Measurements from ENCODE around the gene PKN1.
A peak's percentile ranks its signal among the peaks of the same experiment; 100 is the strongest.
"Not testable (repeated sequence)": the region's sequence is repeated elsewhere in the genome, so short reads cannot be mapped to it uniquely, and the experiment has no call there.

Gene PKN1

DNA sequence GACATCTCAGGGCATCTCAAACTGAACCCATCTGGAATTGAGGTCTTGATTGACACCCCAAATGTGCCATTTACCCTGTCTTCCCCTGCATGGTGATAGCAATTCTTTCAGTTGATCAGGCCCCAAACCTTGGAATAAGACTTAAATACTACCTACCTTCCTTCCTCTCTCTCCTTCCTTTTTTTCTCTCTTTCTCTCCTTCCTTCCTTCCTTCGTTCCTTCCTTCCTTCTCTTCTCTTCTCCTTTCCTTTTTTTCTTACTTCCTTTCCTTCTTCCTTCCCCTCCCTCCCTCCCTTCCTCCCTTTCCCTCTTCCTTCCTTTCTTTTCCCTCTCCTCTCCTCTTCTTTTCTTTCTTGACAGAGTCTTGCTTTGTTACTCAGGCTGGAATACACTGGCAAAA, 70.2 kb downstream of the PKN1 start:
- no peak overlapping the region for H3K4me3 ChIP-seq
- TF ChIP-seq, protein P1, sequence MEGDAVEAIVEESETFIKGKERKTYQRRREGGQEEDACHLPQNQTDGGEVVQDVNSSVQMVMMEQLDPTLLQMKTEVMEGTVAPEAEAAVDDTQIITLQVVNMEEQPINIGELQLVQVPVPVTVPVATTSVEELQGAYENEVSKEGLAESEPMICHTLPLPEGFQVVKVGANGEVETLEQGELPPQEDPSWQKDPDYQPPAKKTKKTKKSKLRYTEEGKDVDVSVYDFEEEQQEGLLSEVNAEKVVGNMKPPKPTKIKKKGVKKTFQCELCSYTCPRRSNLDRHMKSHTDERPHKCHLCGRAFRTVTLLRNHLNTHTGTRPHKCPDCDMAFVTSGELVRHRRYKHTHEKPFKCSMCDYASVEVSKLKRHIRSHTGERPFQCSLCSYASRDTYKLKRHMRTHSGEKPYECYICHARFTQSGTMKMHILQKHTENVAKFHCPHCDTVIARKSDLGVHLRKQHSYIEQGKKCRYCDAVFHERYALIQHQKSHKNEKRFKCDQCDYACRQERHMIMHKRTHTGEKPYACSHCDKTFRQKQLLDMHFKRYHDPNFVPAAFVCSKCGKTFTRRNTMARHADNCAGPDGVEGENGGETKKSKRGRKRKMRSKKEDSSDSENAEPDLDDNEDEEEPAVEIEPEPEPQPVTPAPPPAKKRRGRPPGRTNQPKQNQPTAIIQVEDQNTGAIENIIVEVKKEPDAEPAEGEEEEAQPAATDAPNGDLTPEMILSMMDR (IDR thresholded peaks at IDR 0.05): no peak
- no peaks in the 10 kb centered on the region for H3K27me3 ChIP-seq
- no peak for DNase-seq
- no peaks in the 10 kb centered on the region for H3K36me3 ChIP-seq
- H3K27ac ChIP-seq: no peak overlapping the region
- H3K9me3 ChIP-seq: no peaks in the 10 kb centered on the region
- no peaks in the 10 kb centered on the region for H3K4me1 ChIP-seq
- intact Hi-C loops (cut with DNase I; ENCODE audit: low total_unique reads): no loop called here

DNA sequence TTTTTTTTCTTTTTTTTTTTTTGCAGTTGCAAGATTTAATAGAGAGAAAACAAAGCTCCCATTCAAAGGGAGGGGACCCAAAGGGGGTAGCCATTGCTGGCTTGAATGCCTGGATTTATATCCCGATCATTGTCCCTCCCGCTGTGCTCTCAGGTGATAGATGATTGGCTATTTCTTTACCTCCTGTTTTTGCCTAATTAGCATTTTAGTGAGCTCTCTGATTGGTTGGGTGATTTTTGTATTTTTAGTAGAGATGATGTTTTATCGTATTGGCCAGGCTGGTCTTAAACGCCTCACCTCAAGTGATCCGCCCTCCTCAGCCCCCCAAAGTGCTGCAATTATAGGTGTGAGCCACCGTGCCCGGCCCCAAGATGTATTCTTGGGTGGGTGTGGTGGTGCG, 71.5 kb downstream of the PKN1 start:
- intact Hi-C loops (cut with DNase I; ENCODE audit: low total_unique reads); DNase-seq: not testable (repeated sequence)

DNA sequence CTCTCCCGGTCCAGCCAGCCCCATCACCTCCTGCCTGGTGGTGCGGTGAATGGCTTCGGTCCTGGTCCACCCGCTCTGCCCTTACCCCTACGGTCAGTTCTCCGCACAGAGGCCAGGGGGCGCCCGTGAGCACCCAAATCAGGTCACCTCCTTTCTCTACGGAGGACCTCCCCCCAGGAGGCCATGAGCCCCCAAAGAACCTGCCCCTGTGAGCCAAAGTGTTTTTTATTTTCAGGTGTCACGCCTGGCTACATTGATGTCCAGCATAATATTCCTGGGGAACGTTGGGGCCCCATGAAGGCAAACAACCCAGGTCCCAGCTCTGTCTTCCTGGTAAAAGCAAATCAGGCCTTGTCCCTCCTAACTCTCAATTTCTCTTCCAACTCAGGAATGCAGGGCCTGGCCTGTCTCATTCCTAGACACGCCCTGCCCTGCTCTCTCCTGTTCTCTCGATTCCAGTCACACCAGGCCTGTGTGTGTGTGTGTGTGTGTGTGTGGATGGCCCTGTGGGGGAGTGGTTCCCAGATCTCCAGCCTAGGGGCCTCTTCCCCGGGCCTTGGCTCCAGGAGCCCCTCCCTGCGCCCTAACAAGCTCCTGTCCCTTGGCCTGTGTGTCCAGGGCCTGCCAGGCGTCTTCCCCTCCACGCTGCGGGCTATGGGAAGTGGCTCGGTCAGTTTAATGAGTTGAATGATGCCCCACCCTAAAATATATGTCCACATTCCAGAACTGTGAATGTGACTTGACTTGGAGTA, 72.6 kb downstream of the PKN1 start:
- H3K4me3 ChIP-seq: no peak overlapping the region
- DNase-seq: no peak
- peaks cover 0 to under 1% (median 0%) of the 10 kb centered on the region in 4 donors for H3K4me1 ChIP-seq
- no peaks in the 10 kb centered on the region for H3K36me3 ChIP-seq
- no peaks in the 10 kb centered on the region for H3K27me3 ChIP-seq
- intact Hi-C loops (cut with DNase I; ENCODE audit: low total_unique reads): no loop called here
- H3K27ac ChIP-seq: no peak overlapping the region
- TF ChIP-seq, protein P1 (IDR thresholded peaks at IDR 0.05): peak; percentile 27 to 29
- H3K9me3 ChIP-seq: no peaks in the 10 kb centered on the region

More for the DNA sequence above, 71.5 kb downstream of the PKN1 start:
- H3K4me3 ChIP-seq, H3K4me1 ChIP-seq, H3K9me3 ChIP-seq, H3K27me3 ChIP-seq, H3K36me3 ChIP-seq, H3K27ac ChIP-seq: not testable (repeated sequence)

DNA sequence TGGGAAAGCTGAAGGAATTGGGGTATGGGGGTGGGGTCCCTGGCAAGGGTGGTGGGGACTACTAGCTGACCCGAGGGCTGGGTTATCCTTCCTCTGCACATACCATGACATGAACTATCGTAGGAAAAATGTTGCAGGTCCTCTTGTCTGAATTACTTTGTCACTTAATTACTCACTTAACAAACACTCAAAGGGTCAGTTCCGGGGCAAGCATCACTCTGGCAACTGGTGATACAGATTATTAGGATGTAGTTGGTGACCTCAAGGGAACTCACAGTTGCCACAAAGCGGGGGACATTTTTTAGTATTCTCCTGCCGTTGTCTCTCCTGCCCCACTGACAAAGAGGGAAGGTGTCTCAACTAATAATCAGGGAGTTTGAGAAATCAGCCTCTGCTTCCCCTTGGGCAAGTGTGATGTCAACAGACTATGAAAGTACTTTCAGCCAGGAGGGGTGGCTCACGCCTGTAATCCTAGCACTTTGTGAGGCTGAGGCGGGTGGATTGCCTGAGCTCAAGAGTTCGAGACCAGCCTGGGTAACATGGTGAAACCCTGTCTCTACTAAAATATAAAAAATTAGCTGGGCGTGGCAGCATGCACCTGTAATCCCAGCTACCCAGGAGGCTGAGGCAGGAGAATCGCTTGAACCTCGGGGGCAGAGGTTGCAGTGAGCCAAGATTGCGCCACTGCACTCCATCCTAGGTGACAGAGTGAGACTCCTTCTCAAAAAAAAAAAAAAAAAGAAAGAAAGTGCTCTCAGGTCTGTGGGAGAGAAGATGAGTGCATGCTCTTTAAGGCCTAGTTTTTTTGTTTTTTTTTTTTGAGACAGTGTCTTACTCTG, 74.8 kb downstream of the PKN1 start:
- Histone ChIP-seq H3K27me3 (no peaks in the 10 kb centered on the region), H3K4me3 (no peak overlapping the region), H3K36me3 (peaks cover 0 to 2% (median 0%) of the 10 kb centered on the region in 3 donors), H3K4me1 (peaks cover 0 to 6% (median 0%) of the 10 kb centered on the region in 4 donors), H3K9me3 (no peaks in the 10 kb centered on the region), H3K27ac (no peak overlapping the region)
- TF ChIP-seq, protein P1 (IDR thresholded peaks at IDR 0.05): no peak
- DNase-seq: no peak
- intact Hi-C loops (cut with DNase I; ENCODE audit: low total_unique reads): no loop called here

DNA sequence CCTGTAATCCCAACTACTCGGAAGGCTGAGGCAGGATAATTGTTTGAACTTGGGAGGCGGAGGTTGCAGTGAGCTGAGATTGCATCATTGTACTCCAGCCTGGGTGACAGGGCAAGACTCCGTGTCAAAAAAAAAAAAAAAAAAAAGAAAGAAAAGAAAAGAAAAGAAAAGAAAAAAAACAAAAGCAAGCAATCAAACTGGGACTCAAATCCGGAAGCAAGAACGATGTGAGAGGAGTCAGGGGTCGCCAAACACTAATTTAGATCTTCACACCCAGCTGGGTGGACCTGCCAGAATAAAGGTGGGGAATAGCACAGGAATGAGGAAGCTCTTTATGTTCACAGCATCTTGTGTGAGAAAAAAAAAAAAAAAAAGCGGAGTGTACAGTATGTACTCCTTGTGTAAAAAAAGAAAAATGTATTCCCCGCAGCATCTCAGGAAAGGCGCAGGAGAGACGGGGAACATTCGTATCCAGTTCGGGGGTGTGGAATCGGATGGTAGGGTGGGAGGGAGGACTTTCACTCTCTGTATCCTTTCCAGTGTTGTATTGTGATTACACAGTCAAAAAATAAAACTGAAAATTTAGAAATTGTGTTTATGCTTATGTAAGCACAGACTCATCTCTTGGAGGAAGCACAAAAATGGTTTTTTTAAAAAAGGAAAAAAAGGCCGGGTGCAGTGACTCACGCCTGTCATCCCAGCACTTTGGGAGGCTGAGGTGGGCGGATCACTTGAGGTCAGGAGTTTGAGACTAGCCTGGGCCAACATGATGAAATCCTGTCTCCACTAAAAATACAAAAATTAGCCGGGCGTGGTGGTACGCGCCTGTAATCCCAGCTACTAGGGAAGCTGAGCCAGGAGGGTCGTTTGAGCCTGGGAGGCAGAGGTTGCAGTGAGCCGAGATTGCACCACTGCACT, 77.5 kb downstream of the PKN1 start:
- TF ChIP-seq, protein P1 (IDR thresholded peaks at IDR 0.05): no peak
- H3K27ac ChIP-seq: no peak overlapping the region
- no peaks in the 10 kb centered on the region for H3K27me3 ChIP-seq
- intact Hi-C loops (cut with DNase I; ENCODE audit: low total_unique reads): no loop called here
- peaks cover 0 to 19% (median 11%) of the 10 kb centered on the region in 4 donors for H3K4me1 ChIP-seq
- peaks cover 15 to 27% (median 25%) of the 10 kb centered on the region in 3 donors for H3K36me3 ChIP-seq
- peak; percentile 70 to 82 for DNase-seq
- no peaks in the 10 kb centered on the region for H3K9me3 ChIP-seq
- no peak overlapping the region for H3K4me3 ChIP-seq
